Fibroblast of skin of left biceps (primary cell): ENCODE data around the gene CEP95.
"Not testable (repeated sequence)": the region's sequence is repeated elsewhere in the genome, so short reads cannot be mapped to it uniquely, and the experiment has no call there.

Experiments
- DNase-seq, 2 experiments: peaks; one replicate each; pipeline ENCODE4 v3.0.0-alpha.2; 2013; ENCODE audit warnings: low read depth in 2 of 2

CEP95 gene

GRCh38 chr17:64506576-64507412 lies at the start of gene CEP95:
TSS of gene CEP95 (plus strand) at chr17:64506977. CDS start at chr17:64507098, 121 bp downstream.
- DNase-seq: peak; percentile 97 to 98

DNA sequence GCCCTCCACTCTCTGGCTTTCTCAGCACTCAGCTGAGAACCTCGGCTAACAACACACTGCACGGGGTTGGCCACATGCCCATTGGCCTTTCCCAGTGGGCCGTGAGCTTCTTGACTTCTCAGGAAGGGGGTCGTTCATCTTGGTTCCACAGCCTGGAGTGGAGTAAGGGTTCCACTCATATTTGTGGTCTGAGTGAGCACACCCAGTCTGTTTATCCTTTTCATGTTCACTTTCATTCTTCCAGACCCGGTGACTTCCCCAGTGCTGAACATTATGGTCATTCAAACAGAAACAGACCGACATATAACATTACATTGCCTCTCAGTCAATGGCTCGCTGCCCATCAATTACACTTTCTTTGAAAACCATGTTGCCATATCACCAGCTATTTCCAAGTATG lies 49.6 kb upstream of the CEP95 start:
- DNase-seq: no peak

DNA sequence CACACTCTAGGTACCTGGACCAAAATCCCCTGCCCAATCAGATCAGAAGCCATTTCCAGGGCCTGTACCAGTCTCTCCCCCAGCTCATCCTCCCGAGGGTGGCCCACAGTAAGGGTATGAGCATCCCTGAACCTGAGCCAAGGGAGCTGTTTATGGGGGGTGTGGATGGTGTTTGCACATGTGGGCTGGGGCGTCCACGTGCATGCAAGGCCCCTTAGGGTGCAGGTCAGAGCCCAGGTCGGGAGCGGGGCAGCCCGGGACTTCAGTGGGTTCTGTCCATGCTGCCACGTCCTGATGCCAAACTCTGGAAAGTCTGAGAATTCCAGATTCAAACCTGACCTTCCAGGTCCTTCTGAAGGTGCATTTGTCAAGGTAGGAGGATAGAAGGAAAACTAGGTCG lies 48.0 kb upstream of the CEP95 start:
- no peak for DNase-seq

GRCh38 chr17:64459284-64459747 lies 47.5 kb upstream of the CEP95 start:
- no peak for DNase-seq

- DNase-seq: not testable (repeated sequence)
These were observed 47.0 kb upstream of the CEP95 start for GRCh38 chr17:64459818-64460217.

GRCh38 chr17:64460955-64461354 lies 45.8 kb upstream of the CEP95 start:
- DNase-seq: no peak

- no peak for DNase-seq
These were observed 45.0 kb upstream of the CEP95 start for GRCh38 chr17:64461788-64462187.

GRCh38 chr17:64466019-64466735 lies 40.6 kb upstream of the CEP95 start:
- DNase-seq: no peak

GRCh38 chr17:64466834-64467233 lies 39.9 kb upstream of the CEP95 start:
- DNase-seq: not testable (repeated sequence)

GRCh38 chr17:64470625-64471024 lies 36.2 kb upstream of the CEP95 start:
- DNase-seq: no peak

- DNase-seq: no peak
These were observed 35.3 kb upstream of the CEP95 start for GRCh38 chr17:64471440-64471839.

DNA sequence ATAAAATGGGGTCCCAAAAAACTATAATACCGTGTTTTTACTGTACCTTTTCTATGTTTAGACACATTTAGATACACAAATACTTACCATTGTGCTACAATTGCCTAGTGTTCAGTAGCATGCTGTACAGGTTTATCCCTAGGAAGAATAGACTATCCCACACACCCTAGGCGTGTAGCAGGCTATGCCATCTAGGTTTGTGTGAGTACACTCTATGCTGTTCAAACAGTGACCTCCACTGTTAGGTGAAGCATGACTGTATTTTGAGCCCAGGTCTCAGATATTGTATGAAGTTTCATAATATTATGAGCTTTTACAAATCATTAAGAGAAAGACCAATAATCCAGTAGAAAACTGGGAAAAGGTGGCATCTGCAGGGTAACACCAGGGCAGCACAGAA lies 34.2 kb upstream of the CEP95 start:
- DNase-seq: no peak

- DNase-seq: no peak
These were observed 28.9 kb upstream of the CEP95 start for GRCh38 chr17:64477849-64478248.

GRCh38 chr17:64480951-64481350 lies 25.8 kb upstream of the CEP95 start:
- no peak for DNase-seq

- no peak for DNase-seq
These were observed 22.4 kb upstream of the CEP95 start for GRCh38 chr17:64484380-64484779.

DNA sequence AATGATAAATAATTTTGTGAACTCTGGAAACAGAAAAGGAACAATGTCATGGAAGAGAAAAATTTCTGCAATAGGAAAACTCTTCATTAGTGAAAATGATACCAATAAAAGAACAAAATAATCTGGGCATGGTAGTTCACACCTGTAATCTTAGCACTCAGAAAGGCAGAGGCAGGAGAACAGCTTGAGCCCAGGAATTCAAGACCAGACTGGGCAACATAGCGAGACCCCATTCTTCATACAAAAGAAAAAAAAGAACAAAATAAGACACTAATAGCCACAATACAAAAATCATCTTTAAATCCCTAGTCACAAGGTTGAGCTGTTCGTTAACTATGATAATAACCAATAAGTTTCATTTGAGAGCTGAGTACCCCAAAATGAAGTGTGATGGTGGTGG lies 18.5 kb upstream of the CEP95 start:
- DNase-seq: no peak

DNA sequence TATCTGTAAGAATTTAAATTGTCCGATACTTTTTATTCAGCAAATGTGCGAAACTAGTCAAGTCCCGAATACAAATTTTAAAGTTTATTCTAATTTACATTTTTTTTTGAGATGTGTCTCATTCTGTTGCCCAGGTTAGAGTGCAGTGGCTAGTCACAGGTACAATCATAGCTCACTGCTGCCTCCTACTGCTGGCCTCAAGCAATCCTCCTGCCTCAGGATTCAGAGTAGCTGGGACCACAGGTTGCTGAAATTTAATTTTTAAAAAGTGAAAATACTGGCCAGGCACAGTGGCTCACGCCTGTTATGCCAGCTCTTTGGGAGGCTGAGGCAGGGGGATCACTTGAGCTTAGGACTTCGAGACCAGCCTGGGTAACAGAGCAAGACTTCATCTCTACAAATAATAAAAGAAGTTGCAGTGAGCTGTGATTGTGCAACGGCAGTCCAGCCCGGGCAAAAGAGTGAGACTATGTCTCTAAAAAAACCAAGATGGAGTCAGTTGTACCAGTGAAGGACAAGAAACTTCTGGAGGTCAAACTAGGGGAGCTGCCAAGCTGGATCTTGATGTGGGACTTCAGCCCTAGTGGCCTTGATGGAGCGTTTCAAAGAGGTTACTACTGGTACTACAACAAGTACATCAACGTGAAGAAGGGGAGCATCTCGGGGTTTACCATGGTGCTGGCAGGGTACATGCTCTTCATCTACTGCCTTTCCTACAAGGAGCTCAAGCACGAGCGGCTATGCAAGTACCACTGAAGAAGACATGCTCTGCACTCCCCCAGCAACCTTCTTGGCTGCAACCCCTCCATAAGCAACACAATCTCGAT lies 15.5 kb upstream of the CEP95 start:
- DNase-seq: no peak

- peak in 1 of 2 experiments; percentile 49 for DNase-seq
These were observed 14.8 kb upstream of the CEP95 start for GRCh38 chr17:64491994-64492393.

- DNase-seq: no peak
These were observed 14.2 kb upstream of the CEP95 start for GRCh38 chr17:64492481-64493109.

DNA sequence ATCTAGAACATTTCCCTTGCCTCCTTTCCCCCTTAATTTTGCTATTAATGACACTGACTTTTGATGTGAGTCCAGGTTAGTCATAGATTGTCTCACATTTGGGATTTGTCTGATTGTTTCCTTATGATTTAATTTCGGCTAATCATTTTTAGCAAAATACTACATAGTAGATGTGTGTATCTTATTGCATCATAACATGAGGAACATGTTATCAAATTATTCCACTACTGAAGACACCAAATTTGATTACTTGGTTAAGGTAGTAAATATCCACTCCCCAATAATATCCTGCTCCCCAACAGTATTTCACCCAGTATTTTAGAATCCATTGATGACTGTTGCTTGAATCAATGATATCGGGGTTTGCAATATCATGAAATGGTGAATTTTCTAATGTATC lies 12.7 kb upstream of the CEP95 start:
- no peak for DNase-seq

GRCh38 chr17:64495300-64495699 lies 11.5 kb upstream of the CEP95 start:
- not testable (repeated sequence) for DNase-seq

- DNase-seq: no peak
These were observed 10.4 kb upstream of the CEP95 start for GRCh38 chr17:64496348-64496785.
